Measurements from ENCODE around the gene C15orf39.
"Not testable (repeated sequence)": the region's sequence is repeated elsewhere in the genome, so short reads cannot be mapped to it uniquely, and the experiment has no call there.

The C15orf39 gene

GRCh38 chr15:75213768-75214221 is 12.1 kb downstream of the C15orf39 start:
- H3K27ac ChIP-seq (ENCODE audit: low read depth, low read length) = no peak overlapping the region
- H3K36me3 ChIP-seq (ENCODE audit: insufficient read depth, low read length) = peaks cover 6% of the 10 kb centered on the region; the same call in 1 of the 2 replicates
- H2AFZ ChIP-seq (ENCODE audit: low read length, unreplicated experiment) = no peak overlapping the region

DNA sequence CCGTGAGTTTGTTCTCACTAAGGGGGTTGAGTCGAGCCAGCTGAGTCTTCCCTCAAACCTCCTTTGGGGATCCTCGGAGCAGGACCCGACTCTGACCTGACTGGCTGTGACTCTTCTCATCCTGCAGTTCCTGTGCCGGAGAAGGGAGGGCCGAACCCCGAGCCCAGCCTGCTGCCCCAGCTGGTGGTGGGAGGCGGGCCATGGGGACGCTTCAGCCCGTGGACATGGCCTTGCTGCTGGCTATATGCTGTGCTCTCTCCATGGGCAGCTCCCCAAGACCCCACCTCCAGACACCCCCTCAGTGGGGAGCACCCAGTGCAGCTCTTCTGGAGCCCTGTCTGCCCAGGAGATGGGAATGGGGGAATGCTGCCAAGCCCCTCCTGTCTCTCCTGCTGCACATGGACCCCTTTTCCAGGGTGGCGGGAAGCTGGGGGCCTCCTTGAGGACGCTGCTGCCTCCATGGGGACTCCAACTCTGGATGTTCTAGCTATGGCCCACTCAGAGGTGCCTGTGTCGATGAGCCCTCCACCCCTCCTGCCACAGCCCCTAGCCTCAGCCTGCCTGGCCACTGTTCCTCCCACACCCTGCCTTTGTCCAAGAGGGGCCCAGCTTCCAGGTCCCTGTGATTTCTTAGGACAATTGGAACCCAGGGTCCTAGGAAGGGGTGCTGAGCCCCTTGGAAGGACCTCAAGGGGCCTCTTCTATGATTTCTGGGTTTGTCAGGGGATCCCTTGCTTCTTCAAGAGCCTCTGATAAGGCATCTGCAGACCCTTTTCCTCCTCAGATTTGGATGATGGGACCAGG is 12.8 kb downstream of the C15orf39 start:
- Histone ChIP-seq H2AFZ (ENCODE audit: low read length, unreplicated experiment) (no peak overlapping the region), H3K27me3 (ENCODE audit: insufficient read depth, low read length) (no peaks in the 10 kb centered on the region), H3K4me1 (ENCODE audit: control insufficient read depth, insufficient read depth, low read length, unreplicated experiment) (peaks cover 7% of the 10 kb centered on the region), H3K79me2 (ENCODE audit: control insufficient read depth, insufficient read depth, low read length, unreplicated experiment) (peaks cover 15% of the 10 kb centered on the region), H3K36me3 (ENCODE audit: insufficient read depth, low read length) (peaks cover 6% of the 10 kb centered on the region; the same call in 1 of the 2 replicates), H3K27ac (ENCODE audit: low read depth, low read length) (no peak overlapping the region), H3K4me3 (ENCODE audit: low read depth, low read length) (no peak overlapping the region)

More at GRCh38 chr15:75213768-75214221, 12.1 kb downstream of the C15orf39 start:
- H3K27me3 ChIP-seq (ENCODE audit: insufficient read depth, low read length) = no peaks in the 10 kb centered on the region
- no peak overlapping the region for H3K4me3 ChIP-seq (ENCODE audit: low read depth, low read length)
- peaks cover 7% of the 10 kb centered on the region for H3K4me1 ChIP-seq (ENCODE audit: control insufficient read depth, insufficient read depth, low read length, unreplicated experiment)
- peaks cover 22% of the 10 kb centered on the region for H3K79me2 ChIP-seq (ENCODE audit: control insufficient read depth, insufficient read depth, low read length, unreplicated experiment)

- no peaks in the 10 kb centered on the region for H3K27me3 ChIP-seq (ENCODE audit: insufficient read depth, low read length)
- H3K4me3 ChIP-seq (ENCODE audit: low read depth, low read length) = no peak overlapping the region
- peaks cover 7% of the 10 kb centered on the region for H3K79me2 ChIP-seq (ENCODE audit: control insufficient read depth, insufficient read depth, low read length, unreplicated experiment)
- no peak overlapping the region for H3K27ac ChIP-seq (ENCODE audit: low read depth, low read length)
- H2AFZ ChIP-seq (ENCODE audit: low read length, unreplicated experiment) = no peak overlapping the region
- H3K36me3 ChIP-seq (ENCODE audit: insufficient read depth, low read length) = peaks cover 6% of the 10 kb centered on the region; the same call in 1 of the 2 replicates
- peaks cover 7% of the 10 kb centered on the region for H3K4me1 ChIP-seq (ENCODE audit: control insufficient read depth, insufficient read depth, low read length, unreplicated experiment)
These were observed 13.7 kb downstream of the C15orf39 start for GRCh38 chr15:75215107-75216004.

GRCh38 chr15:75217012-75217411 is 15.3 kb downstream of the C15orf39 start:
- peaks cover 2% of the 10 kb centered on the region; the same call in 1 of the 2 replicates for H3K36me3 ChIP-seq (ENCODE audit: insufficient read depth, low read length)
- no peak overlapping the region for H3K27ac ChIP-seq (ENCODE audit: low read depth, low read length)
- no peaks in the 10 kb centered on the region for H3K27me3 ChIP-seq (ENCODE audit: insufficient read depth, low read length)
- no peak overlapping the region for H3K4me3 ChIP-seq (ENCODE audit: low read depth, low read length)
- no peaks in the 10 kb centered on the region for H3K4me1 ChIP-seq (ENCODE audit: control insufficient read depth, insufficient read depth, low read length, unreplicated experiment)
- no peaks in the 10 kb centered on the region for H3K79me2 ChIP-seq (ENCODE audit: control insufficient read depth, insufficient read depth, low read length, unreplicated experiment)
- H2AFZ ChIP-seq (ENCODE audit: low read length, unreplicated experiment) = no peak overlapping the region

GRCh38 chr15:75217574-75217973 is 15.9 kb downstream of the C15orf39 start:
- H3K4me1 ChIP-seq (ENCODE audit: control insufficient read depth, insufficient read depth, low read length, unreplicated experiment); H3K36me3 ChIP-seq (ENCODE audit: insufficient read depth, low read length); H3K27me3 ChIP-seq (ENCODE audit: insufficient read depth, low read length); H3K27ac ChIP-seq (ENCODE audit: low read depth, low read length); H2AFZ ChIP-seq (ENCODE audit: low read length, unreplicated experiment); H3K79me2 ChIP-seq (ENCODE audit: control insufficient read depth, insufficient read depth, low read length, unreplicated experiment); H3K4me3 ChIP-seq (ENCODE audit: low read depth, low read length): not testable (repeated sequence)

- not testable (repeated sequence) for H3K4me1 ChIP-seq (ENCODE audit: control insufficient read depth, insufficient read depth, low read length, unreplicated experiment); H3K36me3 ChIP-seq (ENCODE audit: insufficient read depth, low read length); H3K4me3 ChIP-seq (ENCODE audit: low read depth, low read length); H2AFZ ChIP-seq (ENCODE audit: low read length, unreplicated experiment); H3K27me3 ChIP-seq (ENCODE audit: insufficient read depth, low read length); H3K27ac ChIP-seq (ENCODE audit: low read depth, low read length); H3K79me2 ChIP-seq (ENCODE audit: control insufficient read depth, insufficient read depth, low read length, unreplicated experiment)
These were observed 17.8 kb downstream of the C15orf39 start for GRCh38 chr15:75219507-75219929.

GRCh38 chr15:75223688-75224087 is 22.0 kb downstream of the C15orf39 start:
- Histone ChIP-seq H3K36me3 (ENCODE audit: insufficient read depth, low read length) (no peaks in the 10 kb centered on the region), H3K4me3 (ENCODE audit: low read depth, low read length) (no peak overlapping the region), H3K27ac (ENCODE audit: low read depth, low read length) (no peak overlapping the region), H3K79me2 (ENCODE audit: control insufficient read depth, insufficient read depth, low read length, unreplicated experiment) (no peaks in the 10 kb centered on the region), H3K27me3 (ENCODE audit: insufficient read depth, low read length) (no peaks in the 10 kb centered on the region), H2AFZ (ENCODE audit: low read length, unreplicated experiment) (no peak overlapping the region), H3K4me1 (ENCODE audit: control insufficient read depth, insufficient read depth, low read length, unreplicated experiment) (no peaks in the 10 kb centered on the region)

DNA sequence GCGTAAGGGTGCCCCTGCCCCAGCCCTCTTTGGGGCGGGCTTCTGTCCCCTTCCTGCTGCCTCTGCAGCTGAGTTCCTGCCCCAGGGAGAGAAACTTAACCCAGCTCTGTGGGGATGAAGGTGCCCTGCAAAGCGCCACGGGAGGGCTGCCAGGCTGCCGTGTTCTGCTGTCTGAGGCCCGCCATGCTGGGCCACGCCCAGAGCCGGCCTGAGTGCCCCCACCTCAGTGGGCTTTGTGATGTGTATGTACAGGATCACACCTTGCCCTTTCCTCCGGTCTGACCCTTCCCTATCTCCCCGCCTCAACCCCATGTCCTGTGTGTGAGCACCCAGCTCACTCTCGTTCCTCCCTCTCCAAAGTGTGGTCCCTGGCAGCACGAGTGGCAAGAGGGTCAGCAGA is 22.6 kb downstream of the C15orf39 start:
- Histone ChIP-seq H3K27me3 (ENCODE audit: insufficient read depth, low read length) (no peaks in the 10 kb centered on the region), H3K4me1 (ENCODE audit: control insufficient read depth, insufficient read depth, low read length, unreplicated experiment) (no peaks in the 10 kb centered on the region), H3K4me3 (ENCODE audit: low read depth, low read length) (no peak overlapping the region), H3K79me2 (ENCODE audit: control insufficient read depth, insufficient read depth, low read length, unreplicated experiment) (no peaks in the 10 kb centered on the region), H3K27ac (ENCODE audit: low read depth, low read length) (no peak overlapping the region), H3K36me3 (ENCODE audit: insufficient read depth, low read length) (no peaks in the 10 kb centered on the region), H2AFZ (ENCODE audit: low read length, unreplicated experiment) (no peak overlapping the region)

GRCh38 chr15:75225102-75225836 is 23.6 kb downstream of the C15orf39 start:
- H3K4me1 ChIP-seq (ENCODE audit: control insufficient read depth, insufficient read depth, low read length, unreplicated experiment) = not testable (repeated sequence)

GRCh38 chr15:75225951-75226732 is 24.5 kb downstream of the C15orf39 start:
- Histone ChIP-seq H3K4me1 (ENCODE audit: control insufficient read depth, insufficient read depth, low read length, unreplicated experiment) (peaks cover 8% of the 10 kb centered on the region), H3K79me2 (ENCODE audit: control insufficient read depth, insufficient read depth, low read length, unreplicated experiment) (no peaks in the 10 kb centered on the region), H2AFZ (ENCODE audit: low read length, unreplicated experiment) (no peak overlapping the region), H3K27me3 (ENCODE audit: insufficient read depth, low read length) (no peaks in the 10 kb centered on the region), H3K27ac (ENCODE audit: low read depth, low read length) (no peak overlapping the region), H3K36me3 (ENCODE audit: insufficient read depth, low read length) (no peaks in the 10 kb centered on the region), H3K4me3 (ENCODE audit: low read depth, low read length) (no peak overlapping the region)

More at GRCh38 chr15:75225102-75225836, 23.6 kb downstream of the C15orf39 start:
- not testable (repeated sequence) for H3K79me2 ChIP-seq (ENCODE audit: control insufficient read depth, insufficient read depth, low read length, unreplicated experiment); H3K27ac ChIP-seq (ENCODE audit: low read depth, low read length); H3K4me3 ChIP-seq (ENCODE audit: low read depth, low read length); H2AFZ ChIP-seq (ENCODE audit: low read length, unreplicated experiment); H3K36me3 ChIP-seq (ENCODE audit: insufficient read depth, low read length); H3K27me3 ChIP-seq (ENCODE audit: insufficient read depth, low read length)

Data from ACC112 (cell line).